GM21447 (cell line): ENCODE results near the gene ZMYND8.
"Not testable (repeated sequence)": the region's sequence is repeated elsewhere in the genome, so short reads cannot be mapped to it uniquely, and the experiment has no call there.

Experiments used
- ATAC-seq: cut with Tn5 transposase; IDR thresholded peaks from one replicate; pipeline ENCODE4 v1.9.1; 2021; ENCODE audit not compliant: unreplicated experiment

The ZMYND8 gene

GRCh38 chr20:47252879-47253307, 103.6 kb downstream of the ZMYND8 start:
- no peak for ATAC-seq

DNA sequence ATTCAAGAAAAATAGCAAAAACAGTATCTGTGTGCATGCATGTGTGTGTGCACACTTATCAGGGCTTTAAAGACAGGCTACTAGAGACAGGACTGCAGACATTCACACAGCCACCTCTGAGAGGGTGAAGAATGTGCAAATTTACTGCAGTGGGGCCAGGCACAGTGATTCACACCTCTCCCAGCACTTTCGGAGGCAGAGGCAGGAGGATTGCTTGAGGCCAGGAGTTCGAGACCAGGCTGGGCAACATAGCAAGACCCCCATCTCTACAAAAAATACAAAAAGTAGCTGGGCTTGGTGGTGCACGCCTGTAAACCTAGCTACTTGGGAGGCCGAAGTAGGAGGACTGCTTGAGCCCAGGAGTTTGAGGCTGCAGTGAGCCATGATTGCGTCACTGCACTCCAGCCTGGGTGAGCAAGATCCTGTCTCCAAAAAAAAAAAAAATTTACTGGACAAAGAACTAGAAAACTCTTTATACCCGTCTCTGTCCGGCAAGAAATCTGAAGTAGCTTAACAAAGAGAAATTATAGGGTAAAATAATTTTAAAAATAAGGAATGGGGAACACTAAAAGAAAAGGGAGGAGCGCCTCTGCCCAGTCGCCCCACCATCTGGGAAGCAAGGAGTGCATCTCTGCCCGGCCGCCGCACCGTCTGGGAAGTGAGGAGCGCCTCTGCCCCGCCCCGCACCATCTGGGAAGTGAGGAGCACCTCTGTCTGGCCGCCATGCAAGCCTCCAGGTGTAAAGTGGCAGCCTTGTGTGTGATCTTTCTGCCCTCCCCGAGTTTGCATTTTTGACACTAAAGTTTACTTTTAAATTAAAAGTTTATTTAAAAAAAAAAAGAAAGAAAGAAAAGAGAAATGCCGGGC, 105.1 kb downstream of the ZMYND8 start:
- no peak for ATAC-seq

- no peak for ATAC-seq
These were observed 106.1 kb downstream of the ZMYND8 start for GRCh38 chr20:47250360-47250759.

- ATAC-seq = no peak
These were observed 106.6 kb downstream of the ZMYND8 start for GRCh38 chr20:47249913-47250312.

GRCh38 chr20:47248448-47248966, 108.0 kb downstream of the ZMYND8 start:
- no peak for ATAC-seq

- no peak for ATAC-seq
These were observed 108.5 kb downstream of the ZMYND8 start for GRCh38 chr20:47247972-47248371.

- no peak for ATAC-seq
These were observed 110.3 kb downstream of the ZMYND8 start for GRCh38 chr20:47246061-47246777.

- not testable (repeated sequence) for ATAC-seq
These were observed 111.3 kb downstream of the ZMYND8 start for GRCh38 chr20:47245166-47245565.

- no peak for ATAC-seq
These were observed 112.0 kb downstream of the ZMYND8 start for GRCh38 chr20:47244451-47244850.

- ATAC-seq = no peak
These were observed 112.8 kb downstream of the ZMYND8 start for GRCh38 chr20:47243532-47244305.

DNA sequence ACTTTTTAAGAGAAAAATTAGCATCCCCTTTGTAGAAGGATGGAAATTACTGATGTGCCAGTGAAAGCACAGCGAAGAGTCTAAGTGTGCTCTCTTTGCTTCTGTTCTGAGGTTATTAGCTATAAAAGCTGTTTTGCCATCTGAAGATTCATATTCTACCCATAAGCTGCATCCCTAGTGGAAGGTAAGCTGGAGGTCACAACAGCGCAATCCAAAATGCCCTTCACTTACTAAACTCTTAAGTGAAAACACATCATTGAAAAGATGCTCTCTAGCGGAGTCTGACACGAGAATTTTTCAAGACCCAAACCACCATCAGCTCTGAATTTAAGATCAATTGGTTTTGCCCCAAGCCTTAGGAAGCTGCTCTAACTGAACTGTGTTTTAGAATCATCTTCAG, 113.5 kb downstream of the ZMYND8 start:
- ATAC-seq = no peak

GRCh38 chr20:47241345-47241781, 115.1 kb downstream of the ZMYND8 start:
- ATAC-seq = no peak

- ATAC-seq = not testable (repeated sequence)
These were observed 116.4 kb downstream of the ZMYND8 start for GRCh38 chr20:47240096-47240495.

DNA sequence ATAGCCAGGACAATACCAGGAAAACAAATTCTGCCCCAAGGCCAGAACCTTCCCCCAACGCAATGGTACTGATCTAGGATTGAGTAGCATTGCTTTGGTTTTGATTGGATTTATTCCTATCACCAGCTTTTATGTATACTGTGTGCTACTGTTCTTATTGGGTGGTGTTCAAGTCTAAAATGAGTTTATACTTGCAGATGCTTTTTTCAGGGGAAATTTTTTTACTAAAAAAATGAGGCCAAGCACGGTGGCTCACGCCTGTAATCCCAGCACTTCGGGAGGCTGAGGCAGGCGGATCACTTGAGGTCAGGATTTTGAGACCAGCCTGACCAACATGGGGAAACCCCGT, 116.8 kb downstream of the ZMYND8 start:
- no peak for ATAC-seq

DNA sequence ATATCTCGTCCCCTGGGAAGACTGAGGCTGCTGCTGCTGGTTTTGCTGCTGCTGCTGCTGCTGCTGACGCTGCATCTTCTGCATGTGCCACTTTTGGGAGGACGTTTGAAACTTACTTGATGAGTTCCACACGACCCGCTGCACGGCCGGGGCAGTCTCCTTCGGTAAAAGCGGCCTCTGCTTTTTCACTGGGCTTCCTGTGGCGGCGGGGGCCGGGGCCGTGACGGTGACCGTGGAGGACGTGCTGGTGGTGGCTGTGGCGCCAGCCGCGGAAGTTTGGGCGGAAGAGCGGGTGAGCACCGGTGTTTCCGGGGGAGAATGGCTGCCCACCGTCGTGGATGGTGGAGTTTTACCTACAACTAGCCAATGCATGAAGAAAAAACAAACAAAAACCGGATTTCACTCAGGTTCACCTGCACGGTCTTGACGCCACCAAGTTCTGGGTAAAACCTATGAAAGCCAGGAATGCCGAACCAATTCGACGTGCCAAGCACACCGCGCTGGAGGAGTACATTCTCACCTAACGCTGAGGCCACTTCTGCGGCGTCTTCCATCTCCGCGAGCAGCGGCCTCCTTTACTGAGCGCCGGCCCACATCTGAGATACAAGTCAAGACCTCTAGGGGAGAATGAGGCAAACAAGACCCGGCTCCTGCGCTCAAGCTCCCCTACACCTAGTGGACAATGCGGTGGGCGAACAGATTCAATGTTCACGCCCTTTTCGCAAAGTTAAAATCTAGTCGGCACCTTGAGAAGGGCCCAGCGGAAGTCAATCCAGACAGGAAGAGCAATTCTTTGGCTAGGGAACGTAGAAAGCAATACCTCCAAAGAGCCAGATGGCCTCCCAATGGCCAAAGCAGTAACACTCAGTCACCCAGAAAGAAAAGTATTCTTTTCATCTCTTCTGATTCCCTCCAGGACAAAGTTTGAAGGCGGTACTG, 117.5 kb downstream of the ZMYND8 start:
- ATAC-seq = no peak

GRCh38 chr20:47237715-47238114, 118.8 kb downstream of the ZMYND8 start:
- no peak for ATAC-seq

DNA sequence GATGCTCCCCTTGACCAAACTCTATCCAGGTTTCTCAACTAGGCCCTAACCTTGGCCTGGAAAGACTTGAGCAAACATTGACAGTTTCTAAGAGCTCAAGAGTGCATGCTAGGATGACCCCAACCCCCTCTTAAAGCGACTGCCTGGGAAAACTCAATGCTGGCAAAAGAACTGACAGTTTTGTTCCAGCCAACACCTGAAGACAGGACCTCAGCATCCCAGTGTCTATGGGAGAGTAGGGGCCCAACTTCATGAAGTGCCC, 119.9 kb downstream of the ZMYND8 start:
- ATAC-seq = no peak

- ATAC-seq = no peak
These were observed 120.5 kb downstream of the ZMYND8 start for GRCh38 chr20:47235853-47236638.

GRCh38 chr20:47235111-47235510, 121.4 kb downstream of the ZMYND8 start:
- no peak for ATAC-seq
